Kidney (tissue), 14 donors: Measurements from ENCODE around the gene C3orf62. TPM values are rescaled to one million over a fixed set of nuclear protein-coding genes. Genes with fewer than 3 reads are reported as not detected.
"Not testable (repeated sequence)": the region's sequence is repeated elsewhere in the genome, so short reads cannot be mapped to it uniquely, and the experiment has no call there.

Experiments
- DNase-seq, 5 donors: peaks; one replicate each; pipeline ENCODE4 v3.0.0-alpha.2; 2013 to 2020
- FAIRE-seq: peaks from 2 replicates; lab custom pipeline; 2012; peaks lifted over from hg19 to GRCh38; lab: Jason Lieb, UNC
- H3K27ac ChIP-seq, 2 donors: one replicate each; pipeline ENCODE4 v1.7.0; 2013; ENCODE audit warnings: low read depth in 2 of 2, low read length in 2 of 2, inconsistent platforms in 1 of 2
- H3K27me3 ChIP-seq: one replicate; pipeline ENCODE4 v1.7.1; 2013; ENCODE audit warnings: low read length, inconsistent platforms; ENCODE audit not compliant: control insufficient read depth, insufficient read depth
- H3K36me3 ChIP-seq, 3 donors: one replicate each; pipeline versions ENCODE4 v1.7.0 to v1.7.1; 2013; ENCODE audit warnings: low read length in 3 of 3, control low read depth in 1 of 3, inconsistent platforms in 1 of 3; ENCODE audit not compliant: insufficient read depth in 3 of 3, control insufficient read depth in 2 of 3
- H3K4me1 ChIP-seq, 3 donors: one replicate each; pipeline versions ENCODE4 v1.7.0 to v1.7.1; 2013; ENCODE audit warnings: low read length in 3 of 3, inconsistent platforms in 1 of 3, low read depth in 1 of 3; ENCODE audit not compliant: control insufficient read depth in 2 of 3, insufficient read depth in 2 of 3
- H3K4me3 ChIP-seq, 3 donors: one replicate each; pipeline versions ENCODE4 v1.7.0 to v1.8.1; 2013; ENCODE audit warnings: low read length in 3 of 3, control low read depth in 1 of 3, inconsistent platforms in 1 of 3
- H3K9ac ChIP-seq, 3 donors: one replicate each; pipeline versions ENCODE4 v1.7.0 to v1.7.1; 2013; ENCODE audit warnings: low read length in 3 of 3, control low read depth in 1 of 3, inconsistent platforms in 1 of 3
- H3K9me3 ChIP-seq, 3 donors: one replicate each; pipeline versions ENCODE4 v1.7.0 to v1.7.1; 2013; ENCODE audit warnings: low read length in 3 of 3, control low read depth in 1 of 3, inconsistent platforms in 1 of 3; ENCODE audit not compliant: control insufficient read depth in 2 of 3, insufficient read depth in 1 of 3
- intact Hi-C: fragments of 100-400 bp; cut with DNase I; formaldehyde crosslinking; loops from one replicate; pipeline ENCODE4 v1.11.1; 2022
- polyA plus RNA-seq: library from polyadenylated mRNA; stranded (reverse); fragments of 350-450 nt; fragmentation: Illumina TruSeq; extraction: RNeasy Lipid Tissue Mini Kit (QIAGEN cat#74804); gene quantifications from one replicate; pipeline ENCODE4 v1.2.3, GENCODE V29; 2014; ENCODE audit warnings: low read depth, low replicate concordance; ENCODE audit not compliant: insufficient read depth
- total RNA-seq: library from RNA; stranded (reverse); fragmentation: NEBNext Ultra II Directional; extraction: Animal tissue kit (Norgen Biotek cat#: 25700); gene quantifications from one replicate; pipeline ENCODE4 v1.2.1, GENCODE V29; 2021
- TF ChIP-seq, protein P1 (sequence below): IDR thresholded peaks from 3 replicates; pipeline ENCODE4 v1.5.1; 2012; ENCODE audit warnings: mild to moderate bottlenecking, moderate library complexity, borderline replicate concordance; ENCODE audit not compliant: insufficient read depth; ENCODE audit errors: extremely low read depth
- donor health status: control.
- donor health status: control.
- donor health status: control.
- donor health status: control.
- donor health status: control.
- donor health status: DM: yes; HTN: yes; CAD: no.
- donor health status: Normal renal cell carcinoma (clear cell type).

C3orf62 gene
- total and polyA plus RNA-seq, 2 donors from 2014 or later: 4.7 to 7.0 TPM

- H3K36me3 ChIP-seq: no peaks in the 10 kb centered on the region
- H3K27ac ChIP-seq: no peak overlapping the region
- H3K4me1 ChIP-seq: no peaks in the 10 kb centered on the region
- no peak overlapping the region for H3K4me3 ChIP-seq
- H3K27me3 ChIP-seq: no peaks in the 10 kb centered on the region
- no peak overlapping the region for H3K9ac ChIP-seq
- TF ChIP-seq, protein P1, sequence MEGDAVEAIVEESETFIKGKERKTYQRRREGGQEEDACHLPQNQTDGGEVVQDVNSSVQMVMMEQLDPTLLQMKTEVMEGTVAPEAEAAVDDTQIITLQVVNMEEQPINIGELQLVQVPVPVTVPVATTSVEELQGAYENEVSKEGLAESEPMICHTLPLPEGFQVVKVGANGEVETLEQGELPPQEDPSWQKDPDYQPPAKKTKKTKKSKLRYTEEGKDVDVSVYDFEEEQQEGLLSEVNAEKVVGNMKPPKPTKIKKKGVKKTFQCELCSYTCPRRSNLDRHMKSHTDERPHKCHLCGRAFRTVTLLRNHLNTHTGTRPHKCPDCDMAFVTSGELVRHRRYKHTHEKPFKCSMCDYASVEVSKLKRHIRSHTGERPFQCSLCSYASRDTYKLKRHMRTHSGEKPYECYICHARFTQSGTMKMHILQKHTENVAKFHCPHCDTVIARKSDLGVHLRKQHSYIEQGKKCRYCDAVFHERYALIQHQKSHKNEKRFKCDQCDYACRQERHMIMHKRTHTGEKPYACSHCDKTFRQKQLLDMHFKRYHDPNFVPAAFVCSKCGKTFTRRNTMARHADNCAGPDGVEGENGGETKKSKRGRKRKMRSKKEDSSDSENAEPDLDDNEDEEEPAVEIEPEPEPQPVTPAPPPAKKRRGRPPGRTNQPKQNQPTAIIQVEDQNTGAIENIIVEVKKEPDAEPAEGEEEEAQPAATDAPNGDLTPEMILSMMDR: no peak
- intact Hi-C loops: no loop called here
- no peak for DNase-seq
- FAIRE-seq: no peak
- no peaks in the 10 kb centered on the region for H3K9me3 ChIP-seq
These were observed 28.2 kb downstream of the C3orf62 start for GRCh38 chr3:49248840-49249227.

DNA sequence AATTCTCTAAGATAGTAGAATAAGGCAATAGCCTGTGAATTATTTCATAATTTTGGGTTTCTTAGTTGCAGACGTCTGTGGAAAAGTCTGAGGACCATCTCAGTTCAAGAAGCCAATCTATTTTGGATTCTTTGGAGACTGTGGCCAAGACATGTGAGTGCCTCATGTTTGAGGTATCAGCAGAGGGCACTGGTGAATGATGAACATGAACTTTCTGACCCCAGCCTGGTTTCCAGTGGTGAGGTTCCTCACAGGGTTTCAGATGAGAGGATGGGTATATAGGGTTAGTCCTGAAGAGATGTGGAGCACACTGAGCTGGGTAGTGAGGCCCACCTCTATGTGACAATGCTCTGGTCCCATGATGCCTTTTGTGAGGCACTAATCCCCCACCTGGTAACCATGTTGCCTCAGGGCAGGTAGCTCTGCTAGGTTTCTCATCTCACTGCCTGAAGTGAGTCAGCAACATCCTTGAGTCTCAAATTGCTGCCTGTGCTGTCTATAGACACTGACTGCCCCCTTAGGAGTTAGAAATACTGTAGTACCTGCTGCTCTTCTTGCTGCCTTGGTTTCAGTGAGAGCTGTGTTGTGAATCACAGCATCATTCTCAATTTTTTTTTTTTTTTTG lies 32.3 kb downstream of the C3orf62 start:
- no peak overlapping the region for H3K4me3 ChIP-seq
- FAIRE-seq (no peak), DNase-seq (no peak)
- H3K27me3 ChIP-seq: no peaks in the 10 kb centered on the region
- H3K9ac ChIP-seq: no peak overlapping the region
- no peaks in the 10 kb centered on the region for H3K9me3 ChIP-seq
- H3K36me3 ChIP-seq: no peaks in the 10 kb centered on the region
- no peaks in the 10 kb centered on the region for H3K4me1 ChIP-seq
- no peak overlapping the region for H3K27ac ChIP-seq
- TF ChIP-seq, protein P1: no peak
- intact Hi-C loops: no loop called here

DNA sequence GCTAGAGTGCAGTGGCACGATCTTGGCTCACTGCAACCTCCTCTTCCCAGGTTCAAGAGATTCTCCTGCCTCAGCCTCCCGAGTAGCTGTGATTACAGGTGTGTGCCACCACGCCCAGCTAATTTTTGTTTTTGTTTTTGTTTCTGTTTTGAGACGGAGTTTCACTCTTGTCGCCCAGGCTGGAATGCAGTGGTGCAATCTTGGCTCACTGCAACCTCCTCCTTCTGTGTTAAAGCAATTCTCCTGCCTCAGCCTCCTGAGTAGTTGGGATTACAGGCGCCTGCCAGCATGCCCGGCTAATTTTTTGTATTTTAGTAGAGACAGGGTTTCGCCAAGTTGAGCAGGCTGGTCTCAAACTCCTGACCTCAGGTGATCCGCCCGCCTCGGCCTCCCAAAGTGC lies 36.9 kb downstream of the C3orf62 start:
- H3K4me1 ChIP-seq, H3K9ac ChIP-seq, intact Hi-C loops, H3K9me3 ChIP-seq, H3K4me3 ChIP-seq, DNase-seq, H3K27me3 ChIP-seq, FAIRE-seq, H3K36me3 ChIP-seq, H3K27ac ChIP-seq: not testable (repeated sequence)

- H3K9me3 ChIP-seq: peaks cover 0 to 7% (median 0%) of the 10 kb centered on the region in 3 donors
- no peak overlapping the region for H3K9ac ChIP-seq
- TF ChIP-seq, protein P1: no peak
- H3K4me1 ChIP-seq: no peaks in the 10 kb centered on the region
- DNase-seq (peak in 1 of 5 donors; percentile 19), FAIRE-seq (no peak)
- intact Hi-C loops: no loop called here
- no peak overlapping the region for H3K27ac ChIP-seq
- H3K27me3 ChIP-seq: no peaks in the 10 kb centered on the region
- H3K36me3 ChIP-seq: no peaks in the 10 kb centered on the region
- H3K4me3 ChIP-seq: no peak overlapping the region
These were observed 38.5 kb downstream of the C3orf62 start for GRCh38 chr3:49238274-49239127.
